ENCODE measurements around the gene KLHL21. TPM values are rescaled to one million over a fixed set of nuclear protein-coding genes. Genes with fewer than 3 reads are reported as not detected.

KLHL21 gene
- total and polyA plus RNA-seq, 9 of the 15 experiments (the other 6 are each of a cell fraction or from before 2014, with no cell fraction given) = 2.1 to 42.1 (median 17.5) TPM

GRCh38 chr1:6578624-6579373, 23.9 kb downstream of the KLHL21 start (continued):
- TF ChIP-seq, protein P1, sequence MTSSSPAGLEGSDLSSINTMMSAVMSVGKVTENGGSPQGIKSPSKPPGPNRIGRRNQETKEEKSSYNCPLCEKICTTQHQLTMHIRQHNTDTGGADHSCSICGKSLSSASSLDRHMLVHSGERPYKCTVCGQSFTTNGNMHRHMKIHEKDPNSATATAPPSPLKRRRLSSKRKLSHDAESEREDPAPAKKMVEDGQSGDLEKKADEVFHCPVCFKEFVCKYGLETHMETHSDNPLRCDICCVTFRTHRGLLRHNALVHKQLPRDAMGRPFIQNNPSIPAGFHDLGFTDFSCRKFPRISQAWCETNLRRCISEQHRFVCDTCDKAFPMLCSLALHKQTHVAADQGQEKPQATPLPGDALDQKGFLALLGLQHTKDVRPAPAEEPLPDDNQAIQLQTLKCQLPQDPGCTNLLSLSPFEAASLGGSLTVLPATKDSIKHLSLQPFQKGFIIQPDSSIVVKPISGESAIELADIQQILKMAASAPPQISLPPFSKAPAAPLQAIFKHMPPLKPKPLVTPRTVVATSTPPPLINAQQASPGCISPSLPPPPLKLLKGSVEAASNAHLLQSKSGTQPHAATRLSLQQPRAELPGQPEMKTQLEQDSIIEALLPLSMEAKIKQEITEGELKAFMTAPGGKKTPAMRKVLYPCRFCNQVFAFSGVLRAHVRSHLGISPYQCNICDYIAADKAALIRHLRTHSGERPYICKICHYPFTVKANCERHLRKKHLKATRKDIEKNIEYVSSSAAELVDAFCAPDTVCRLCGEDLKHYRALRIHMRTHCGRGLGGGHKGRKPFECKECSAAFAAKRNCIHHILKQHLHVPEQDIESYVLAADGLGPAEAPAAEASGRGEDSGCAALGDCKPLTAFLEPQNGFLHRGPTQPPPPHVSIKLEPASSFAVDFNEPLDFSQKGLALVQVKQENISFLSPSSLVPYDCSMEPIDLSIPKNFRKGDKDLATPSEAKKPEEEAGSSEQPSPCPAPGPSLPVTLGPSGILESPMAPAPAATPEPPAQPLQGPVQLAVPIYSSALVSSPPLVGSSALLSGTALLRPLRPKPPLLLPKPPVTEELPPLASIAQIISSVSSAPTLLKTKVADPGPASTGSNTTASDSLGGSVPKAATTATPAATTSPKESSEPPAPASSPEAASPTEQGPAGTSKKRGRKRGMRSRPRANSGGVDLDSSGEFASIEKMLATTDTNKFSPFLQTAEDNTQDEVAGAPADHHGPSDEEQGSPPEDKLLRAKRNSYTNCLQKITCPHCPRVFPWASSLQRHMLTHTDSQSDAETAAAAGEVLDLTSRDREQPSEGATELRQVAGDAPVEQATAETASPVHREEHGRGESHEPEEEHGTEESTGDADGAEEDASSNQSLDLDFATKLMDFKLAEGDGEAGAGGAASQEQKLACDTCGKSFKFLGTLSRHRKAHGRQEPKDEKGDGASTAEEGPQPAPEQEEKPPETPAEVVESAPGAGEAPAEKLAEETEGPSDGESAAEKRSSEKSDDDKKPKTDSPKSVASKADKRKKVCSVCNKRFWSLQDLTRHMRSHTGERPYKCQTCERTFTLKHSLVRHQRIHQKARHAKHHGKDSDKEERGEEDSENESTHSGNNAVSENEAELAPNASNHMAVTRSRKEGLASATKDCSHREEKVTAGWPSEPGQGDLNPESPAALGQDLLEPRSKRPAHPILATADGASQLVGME (CRISPR knock-in tag; IDR thresholded peaks at IDR 0.05) = no peak
- TF ChIP-seq, protein P2, sequence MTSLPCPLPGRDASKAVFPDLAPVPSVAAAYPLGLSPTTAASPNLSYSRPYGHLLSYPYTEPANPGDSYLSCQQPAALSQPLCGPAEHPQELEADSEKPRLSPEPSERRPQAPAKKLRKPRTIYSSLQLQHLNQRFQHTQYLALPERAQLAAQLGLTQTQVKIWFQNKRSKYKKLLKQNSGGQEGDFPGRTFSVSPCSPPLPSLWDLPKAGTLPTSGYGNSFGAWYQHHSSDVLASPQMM (CRISPR knock-in tag; IDR thresholded peaks at IDR 0.05) = no peak
- TF ChIP-seq IRF2 (CRISPR knock-in tag; IDR thresholded peaks at IDR 0.05) (no peak), ZNF431 (CRISPR knock-in tag; IDR thresholded peaks at IDR 0.05) (no peak), CSDE1 (IDR thresholded peaks at IDR 0.05) (no peak), GABPA (tag; conservative IDR thresholded peaks at IDR 0.05; ENCODE audit: low read depth) (no peak), FIP1L1 (IDR thresholded peaks at IDR 0.05; ENCODE audit: low read depth, low read length, poor library complexity, severe bottlenecking) (no peak), TEAD4 (IDR thresholded peaks at IDR 0.05; ENCODE audit: low read length) (no peak), TEAD4 (CRISPR knock-in tag; IDR thresholded peaks at IDR 0.05; ENCODE audit: borderline replicate concordance) (0 out of 2 replicates have a peak, but pooled peaks have one; percentile 35), ZNF253 (CRISPR knock-in tag; conservative IDR thresholded peaks at IDR 0.05) (no peak), ZNF232 (CRISPR knock-in tag; IDR thresholded peaks at IDR 0.05) (no peak), HNRNPUL1 (IDR thresholded peaks at IDR 0.05; ENCODE audit: low read length) (no peak), E2F4 (CRISPR knock-in tag; IDR thresholded peaks at IDR 0.05; ENCODE audit: low read depth) (no peak), MCM3 (IDR thresholded peaks at IDR 0.05) (no peak)
- TF ChIP-seq, protein P3, sequence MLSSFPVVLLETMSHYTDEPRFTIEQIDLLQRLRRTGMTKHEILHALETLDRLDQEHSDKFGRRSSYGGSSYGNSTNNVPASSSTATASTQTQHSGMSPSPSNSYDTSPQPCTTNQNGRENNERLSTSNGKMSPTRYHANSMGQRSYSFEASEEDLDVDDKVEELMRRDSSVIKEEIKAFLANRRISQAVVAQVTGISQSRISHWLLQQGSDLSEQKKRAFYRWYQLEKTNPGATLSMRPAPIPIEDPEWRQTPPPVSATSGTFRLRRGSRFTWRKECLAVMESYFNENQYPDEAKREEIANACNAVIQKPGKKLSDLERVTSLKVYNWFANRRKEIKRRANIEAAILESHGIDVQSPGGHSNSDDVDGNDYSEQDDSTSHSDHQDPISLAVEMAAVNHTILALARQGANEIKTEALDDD (IDR thresholded peaks at IDR 0.05) = no peak
- TF ChIP-seq, protein P4, sequence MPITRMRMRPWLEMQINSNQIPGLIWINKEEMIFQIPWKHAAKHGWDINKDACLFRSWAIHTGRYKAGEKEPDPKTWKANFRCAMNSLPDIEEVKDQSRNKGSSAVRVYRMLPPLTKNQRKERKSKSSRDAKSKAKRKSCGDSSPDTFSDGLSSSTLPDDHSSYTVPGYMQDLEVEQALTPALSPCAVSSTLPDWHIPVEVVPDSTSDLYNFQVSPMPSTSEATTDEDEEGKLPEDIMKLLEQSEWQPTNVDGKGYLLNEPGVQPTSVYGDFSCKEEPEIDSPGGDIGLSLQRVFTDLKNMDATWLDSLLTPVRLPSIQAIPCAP (CRISPR knock-in tag; IDR thresholded peaks at IDR 0.05; ENCODE audit: borderline replicate concordance) = no peak
- TF ChIP-seq, protein P5, sequence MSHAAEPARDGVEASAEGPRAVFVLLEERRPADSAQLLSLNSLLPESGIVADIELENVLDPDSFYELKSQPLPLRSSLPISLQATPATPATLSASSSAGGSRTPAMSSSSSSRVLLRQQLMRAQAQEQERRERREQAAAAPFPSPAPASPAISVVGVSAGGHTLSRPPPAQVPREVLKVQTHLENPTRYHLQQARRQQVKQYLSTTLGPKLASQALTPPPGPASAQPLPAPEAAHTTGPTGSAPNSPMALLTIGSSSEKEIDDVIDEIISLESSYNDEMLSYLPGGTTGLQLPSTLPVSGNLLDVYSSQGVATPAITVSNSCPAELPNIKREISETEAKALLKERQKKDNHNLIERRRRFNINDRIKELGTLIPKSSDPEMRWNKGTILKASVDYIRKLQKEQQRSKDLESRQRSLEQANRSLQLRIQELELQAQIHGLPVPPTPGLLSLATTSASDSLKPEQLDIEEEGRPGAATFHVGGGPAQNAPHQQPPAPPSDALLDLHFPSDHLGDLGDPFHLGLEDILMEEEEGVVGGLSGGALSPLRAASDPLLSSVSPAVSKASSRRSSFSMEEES (CRISPR knock-in tag; IDR thresholded peaks at IDR 0.05) = no peak
